Astrocyte (in vitro differentiated cells and primary cell): ENCODE data around the gene RALB. TPM values are rescaled to one million over a fixed set of nuclear protein-coding genes. Genes with fewer than 3 reads are reported as not detected.

Experiments
- DNase-seq: peaks from one replicate; pipeline ENCODE4 v3.0.0-alpha.2; 2010; ENCODE audit warnings: low read depth
- FAIRE-seq: peaks from 2 replicates; lab custom pipeline; 2011; peaks lifted over from hg19 to GRCh38; lab: Jason Lieb, UNC
- H2AFZ ChIP-seq: 2 replicates; pipeline ENCODE4 v1.6.0; 2012; ENCODE audit warnings: low read depth, low read length, inconsistent platforms
- H3K27ac ChIP-seq: 2 replicates; pipeline ENCODE4 v1.5.1; 2011; ENCODE audit warnings: low read depth, low read length, inconsistent platforms
- H3K27me3 ChIP-seq: 2 replicates; pipeline ENCODE4 v1.6.0; 2011; ENCODE audit warnings: low read length, inconsistent platforms; ENCODE audit not compliant: insufficient read depth
- H3K36me3 ChIP-seq: 2 replicates; pipeline ENCODE4 v1.5.1; 2011; ENCODE audit warnings: low read length, inconsistent platforms; ENCODE audit not compliant: insufficient read depth
- H3K4me1 ChIP-seq: 2 replicates; pipeline ENCODE4 v1.5.1; 2011; ENCODE audit warnings: low read length, inconsistent platforms; ENCODE audit not compliant: insufficient read depth
- H3K4me2 ChIP-seq: 2 replicates; pipeline ENCODE4 v1.6.0; 2012; ENCODE audit warnings: low read length, inconsistent platforms
- H3K4me3 ChIP-seq: 2 replicates; pipeline ENCODE4 v1.5.1; 2011; ENCODE audit warnings: low read depth, mild to moderate bottlenecking, low read length, inconsistent platforms; ENCODE audit not compliant: insufficient read depth
- H3K79me2 ChIP-seq: 2 replicates; pipeline ENCODE4 v1.6.0; 2012; ENCODE audit warnings: mild to moderate bottlenecking, low read length, inconsistent platforms; ENCODE audit not compliant: insufficient read depth
- H3K9ac ChIP-seq: 2 replicates; pipeline ENCODE4 v1.6.0; 2012; ENCODE audit warnings: mild to moderate bottlenecking, low read length, inconsistent platforms
- H3K9me3 ChIP-seq: 2 replicates; pipeline ENCODE4 v1.5.1; 2012; ENCODE audit warnings: low read depth, mild to moderate bottlenecking, low read length, inconsistent platforms; ENCODE audit not compliant: insufficient read depth
- H4K20me1 ChIP-seq: 2 replicates; pipeline ENCODE4 v1.6.0; 2012; ENCODE audit warnings: low read length, inconsistent platforms; ENCODE audit not compliant: insufficient read depth
- H3K27ac Mint-ChIP-seq: one replicate; pipeline ENCODE4 v1.8.0; 2021; ENCODE audit warnings: mild to moderate bottlenecking, mixed read lengths; ENCODE audit not compliant: unreplicated experiment
- H3K27me3 Mint-ChIP-seq: one replicate; pipeline ENCODE4 v1.8.0; 2021; ENCODE audit warnings: low read depth, mixed read lengths; ENCODE audit not compliant: unreplicated experiment
- H3K36me3 Mint-ChIP-seq: one replicate; pipeline ENCODE4 v1.8.0; 2021; ENCODE audit warnings: low read depth, mixed read lengths; ENCODE audit not compliant: unreplicated experiment
- H3K4me1 Mint-ChIP-seq: one replicate; pipeline ENCODE4 v1.8.0; 2021; ENCODE audit warnings: low read depth, mixed read lengths; ENCODE audit not compliant: unreplicated experiment
- H3K4me3 Mint-ChIP-seq: one replicate; pipeline ENCODE4 v1.8.0; 2021; ENCODE audit warnings: mild to moderate bottlenecking, moderate library complexity, mixed read lengths; ENCODE audit not compliant: unreplicated experiment
- H3K9me3 Mint-ChIP-seq: one replicate; pipeline ENCODE4 v1.8.0; 2021; ENCODE audit warnings: mild to moderate bottlenecking, mixed read lengths; ENCODE audit not compliant: unreplicated experiment
- CTCF ChIP-seq: IDR thresholded peaks from 2 replicates; pipeline ENCODE4 v1.5.1; 2011; ENCODE audit warnings: low read depth, mild to moderate bottlenecking, inconsistent platforms, low read length, moderate library complexity; ENCODE audit not compliant: insufficient read depth
- EZH2 ChIP-seq: IDR thresholded peaks from 2 replicates; pipeline ENCODE4 v1.6.1; 2012; ENCODE audit warnings: mild to moderate bottlenecking, low read length, inconsistent platforms; ENCODE audit not compliant: insufficient read depth
- total RNA-seq: library from RNA; stranded (reverse); gene quantifications from 2 replicates; pipeline ENCODE4 v1.2.1, GENCODE V29; 2021

The RALB gene
- total RNA-seq, 1 donor from 2014 or later: 44.5 TPM

GRCh38 chr2:120224735-120225548 is 27.7 kb upstream of the RALB start:
- FAIRE-seq: no peak
- Mint-ChIP-seq H3K4me1 (peaks cover 16% of the 10 kb centered on the region), H3K27ac (no peak overlapping the region), H3K27me3 (peaks cover 47% of the 10 kb centered on the region), H3K36me3 (peaks cover 7% of the 10 kb centered on the region), H3K4me3 (peak overlapping the region; percentile 35), H3K9me3 (peaks cover 8% of the 10 kb centered on the region)
- H3K4me2 ChIP-seq: no peak overlapping the region
- no peak for DNase-seq
- H3K27ac ChIP-seq: no peak overlapping the region
- no peak overlapping the region for H2AFZ ChIP-seq
- no peak for TF ChIP-seq EZH2
- TF ChIP-seq CTCF: no peak
- no peak overlapping the region for H3K9ac ChIP-seq
- peaks cover 18% of the 10 kb centered on the region for H3K79me2 ChIP-seq
- no peaks in the 10 kb centered on the region for H3K27me3 ChIP-seq
- peaks cover 7% of the 10 kb centered on the region for H3K9me3 ChIP-seq
- H3K36me3 ChIP-seq: no peaks in the 10 kb centered on the region
- no peak overlapping the region for H3K4me3 ChIP-seq
- H3K4me1 ChIP-seq: peaks cover 4% of the 10 kb centered on the region
- peaks cover 9% of the 10 kb centered on the region for H4K20me1 ChIP-seq

- H3K27ac ChIP-seq: no peak overlapping the region
- H3K4me1 ChIP-seq: peaks cover 4% of the 10 kb centered on the region
- H3K4me3 ChIP-seq: no peak overlapping the region
- H4K20me1 ChIP-seq: peaks cover 4% of the 10 kb centered on the region
- no peak overlapping the region for H2AFZ ChIP-seq
- Mint-ChIP-seq H3K36me3 (peaks cover 7% of the 10 kb centered on the region), H3K4me1 (peaks cover 16% of the 10 kb centered on the region), H3K27ac (no peak overlapping the region), H3K9me3 (peaks cover 8% of the 10 kb centered on the region), H3K4me3 (no peak overlapping the region), H3K27me3 (peaks cover 47% of the 10 kb centered on the region)
- no peak overlapping the region for H3K9ac ChIP-seq
- no peak for DNase-seq
- FAIRE-seq: no peak
- no peaks in the 10 kb centered on the region for H3K27me3 ChIP-seq
- H3K79me2 ChIP-seq: peaks cover 18% of the 10 kb centered on the region
- H3K36me3 ChIP-seq: no peaks in the 10 kb centered on the region
- H3K9me3 ChIP-seq: peaks cover 7% of the 10 kb centered on the region
- H3K4me2 ChIP-seq: no peak overlapping the region
- TF ChIP-seq CTCF: no peak
- TF ChIP-seq EZH2: no peak
These were observed 27.0 kb upstream of the RALB start for GRCh38 chr2:120225549-120226065.

- peaks cover 47% of the 10 kb centered on the region for H3K27me3 Mint-ChIP-seq
- Histone ChIP-seq H3K9ac (no peak overlapping the region), H4K20me1 (no peaks in the 10 kb centered on the region), H3K9me3 (peaks cover 7% of the 10 kb centered on the region), H3K4me3 (no peak overlapping the region), H3K4me2 (no peak overlapping the region), H3K4me1 (peaks cover 4% of the 10 kb centered on the region), H3K79me2 (peaks cover 18% of the 10 kb centered on the region), H3K36me3 (no peaks in the 10 kb centered on the region), H2AFZ (no peak overlapping the region), H3K27me3 (no peaks in the 10 kb centered on the region), H3K27ac (no peak overlapping the region)
- no peak for DNase-seq
- no peak for TF ChIP-seq CTCF
- TF ChIP-seq EZH2: no peak
- no peak overlapping the region for H3K27ac Mint-ChIP-seq
- H3K36me3 Mint-ChIP-seq: peaks cover 7% of the 10 kb centered on the region
- H3K4me3 Mint-ChIP-seq: no peak overlapping the region
- peaks cover 8% of the 10 kb centered on the region for H3K9me3 Mint-ChIP-seq
- no peak for FAIRE-seq
- peaks cover 13% of the 10 kb centered on the region for H3K4me1 Mint-ChIP-seq
These were observed 26.3 kb upstream of the RALB start for GRCh38 chr2:120226316-120226715.
